H9 (cell line): Measurements from ENCODE around the gene FADS3. TPM values are rescaled to one million over a fixed set of nuclear protein-coding genes. Genes with fewer than 3 reads are reported as not detected.
A peak's percentile ranks its signal among the peaks of the same experiment; 100 is the strongest.

ENCODE experiments used
- DNase-seq: peaks from one replicate; pipeline ENCODE4 v3.0.0-alpha.2; 2017
- H2AFZ ChIP-seq: one replicate; pipeline ENCODE4 v1.6.1; 2013; ENCODE audit warnings: mild to moderate bottlenecking, low read length, control low read depth, moderate library complexity
- H2AK5ac ChIP-seq: 2 replicates; pipeline ENCODE4 v1.6.1; 2013; ENCODE audit warnings: low read length, control low read depth, mixed read lengths; ENCODE audit not compliant: insufficient read length
- H2BK120ac ChIP-seq: one replicate; pipeline ENCODE4 v1.6.1; 2013; ENCODE audit warnings: low read depth, mild to moderate bottlenecking, low read length, control low read depth, inconsistent platforms; ENCODE audit not compliant: poor library complexity, severe bottlenecking
- H2BK12ac ChIP-seq: 2 replicates; pipeline ENCODE4 v1.6.1; 2013; ENCODE audit warnings: low read length, control low read depth, mixed read lengths, low read depth; ENCODE audit not compliant: insufficient read length
- H2BK15ac ChIP-seq: 2 replicates; pipeline ENCODE4 v1.6.1; 2013; ENCODE audit warnings: low read depth, low read length, control low read depth
- H2BK20ac ChIP-seq: one replicate; pipeline ENCODE4 v1.6.1; 2013; ENCODE audit warnings: low read depth, mild to moderate bottlenecking, low read length, control low read depth, inconsistent platforms; ENCODE audit not compliant: poor library complexity, severe bottlenecking
- H2BK5ac ChIP-seq: 2 replicates; pipeline ENCODE4 v1.6.1; 2013; ENCODE audit warnings: low read length, control low read depth, mixed read lengths; ENCODE audit not compliant: insufficient read length
- H3K14ac ChIP-seq: 2 replicates; pipeline ENCODE4 v1.6.1; 2013; ENCODE audit warnings: low read length, control low read depth; ENCODE audit not compliant: insufficient read depth
- H3K18ac ChIP-seq: 2 replicates; pipeline ENCODE4 v1.6.1; 2013; ENCODE audit warnings: low read depth, mild to moderate bottlenecking, mixed read lengths, low read length, control low read depth; ENCODE audit not compliant: insufficient read length
- H3K23ac ChIP-seq: 2 replicates; pipeline ENCODE4 v1.6.1; 2013; ENCODE audit warnings: low read length, control low read depth, mixed read lengths, low read depth; ENCODE audit not compliant: insufficient read length
- H3K23me2 ChIP-seq: 2 replicates; pipeline ENCODE4 v1.6.1; 2013; ENCODE audit warnings: low read depth, mild to moderate bottlenecking, mixed read lengths, low read length, control low read depth; ENCODE audit not compliant: insufficient read length, poor library complexity, severe bottlenecking
- H3K27ac ChIP-seq: 2 replicates; pipeline ENCODE4 v1.5.1; 2013; ENCODE audit warnings: low read length, control low read depth, mixed read lengths, low read depth; ENCODE audit not compliant: insufficient read length
- H3K27me3 ChIP-seq: 2 replicates; pipeline ENCODE4 v1.6.1; 2013; ENCODE audit warnings: low read length, control low read depth, inconsistent platforms; ENCODE audit not compliant: insufficient read depth
- H3K4ac ChIP-seq: 2 replicates; pipeline ENCODE4 v1.6.1; 2013; ENCODE audit warnings: low read depth, mild to moderate bottlenecking, control low read depth, inconsistent platforms, low read length, moderate library complexity
- H3K4me1 ChIP-seq: 2 replicates; pipeline ENCODE4 v1.6.1; 2013; ENCODE audit warnings: low read length, control low read depth, inconsistent platforms; ENCODE audit not compliant: insufficient read depth
- H3K4me2 ChIP-seq: 2 replicates; pipeline ENCODE4 v1.6.1; 2013; ENCODE audit warnings: low read length, control low read depth, mixed read lengths; ENCODE audit not compliant: insufficient read length, insufficient read depth
- H3K56ac ChIP-seq: 2 replicates; pipeline ENCODE4 v1.6.1; 2013; ENCODE audit warnings: low read depth, mild to moderate bottlenecking, mixed read lengths, low read length, control low read depth; ENCODE audit not compliant: insufficient read length
- H3K79me1 ChIP-seq: 2 replicates; pipeline ENCODE4 v1.6.1; 2013; ENCODE audit warnings: low read depth, mild to moderate bottlenecking, moderate library complexity, low read length, control low read depth, inconsistent platforms; ENCODE audit not compliant: insufficient read depth, poor library complexity, severe bottlenecking
- H3K79me2 ChIP-seq: 2 replicates; pipeline ENCODE4 v1.6.1; 2013; ENCODE audit warnings: low read length, control low read depth, inconsistent platforms; ENCODE audit not compliant: insufficient read depth
- H3K9ac ChIP-seq: 2 replicates; pipeline ENCODE4 v1.6.1; 2013; ENCODE audit warnings: low read length, control low read depth, mixed read lengths; ENCODE audit not compliant: insufficient read length; ENCODE audit errors: extremely low read depth
- H3K9me3 ChIP-seq: one replicate; pipeline ENCODE4 v1.6.1; 2013; ENCODE audit warnings: low read depth, low read length, inconsistent platforms; ENCODE audit not compliant: control insufficient read depth
- H3T11ph ChIP-seq: one replicate; pipeline ENCODE4 v1.6.1; 2013; ENCODE audit warnings: mild to moderate bottlenecking, low read length, control low read depth, inconsistent platforms
- H4K20me1 ChIP-seq: one replicate; pipeline ENCODE4 v1.6.1; 2013; ENCODE audit not compliant: control insufficient read depth, insufficient read length, insufficient read depth
- H4K5ac ChIP-seq: 2 replicates; pipeline ENCODE4 v1.6.1; 2013; ENCODE audit warnings: low read depth, mild to moderate bottlenecking, mixed read lengths, low read length, control low read depth; ENCODE audit not compliant: insufficient read length
- H4K8ac ChIP-seq: replicated peaks from 2 replicates; pipeline ENCODE4 v1.6.1; 2013; ENCODE audit warnings: low read length, control low read depth, mixed read lengths, low read depth; ENCODE audit not compliant: insufficient read length
- H4K91ac ChIP-seq: 2 replicates; pipeline ENCODE4 v1.6.1; 2013; ENCODE audit warnings: low read depth, mild to moderate bottlenecking, moderate library complexity, mixed read lengths, low read length, control low read depth; ENCODE audit not compliant: insufficient read length
- H3K27ac Mint-ChIP-seq, 3 experiments: 2 replicates in 2 of 3; 3 replicates in 1 of 3; pipeline ENCODE4 v1.8.0; 2020 to 2021; ENCODE audit warnings: mixed read lengths in 3 of 3, mild to moderate bottlenecking in 1 of 3, moderate library complexity in 1 of 3
- H3K27me3 Mint-ChIP-seq: 2 replicates; pipeline ENCODE4 v1.8.0; 2021; ENCODE audit warnings: low read depth, mild to moderate bottlenecking, moderate library complexity, mixed read lengths
- H3K36me3 Mint-ChIP-seq, 3 experiments: 2 replicates in 2 of 3; 3 replicates in 1 of 3; pipeline ENCODE4 v1.8.0; 2020 to 2021; ENCODE audit warnings: low read depth in 3 of 3, mixed read lengths in 3 of 3; ENCODE audit not compliant: insufficient read depth in 1 of 3
- H3K4me1 Mint-ChIP-seq, 2 experiments: 2 replicates each; pipeline ENCODE4 v1.8.0; 2020; ENCODE audit warnings: mixed read lengths in 2 of 2
- H3K4me3 Mint-ChIP-seq, 2 experiments: 2 replicates in 1 of 2; 3 replicates in 1 of 2; pipeline ENCODE4 v1.8.0; 2020 to 2021; ENCODE audit warnings: mild to moderate bottlenecking in 2 of 2, mixed read lengths in 2 of 2, moderate library complexity in 1 of 2
- H3K9me3 Mint-ChIP-seq, 2 experiments: 2 replicates in 1 of 2; 3 replicates in 1 of 2; pipeline ENCODE4 v1.8.0; 2020; ENCODE audit warnings: mild to moderate bottlenecking in 2 of 2, mixed read lengths in 2 of 2, moderate library complexity in 1 of 2
- CTCF ChIP-seq: fragments of 200-600 bp; sonication (generic); conservative IDR thresholded peaks from 3 replicates; pipeline ENCODE4 v1.8.0; 2021; ENCODE audit warnings: antibody characterized with exemption, mild to moderate bottlenecking
- WGBS: extraction: QIAGEN DNeasy Blood & Tissue Kit; methylation state at CpG from one replicate; pipeline ENCODE4 v1.1.7; 2013; ENCODE audit warnings: missing lambda C conversion rate, low lambda C conversion rate, mixed read lengths; ENCODE audit not compliant: insufficient read length; ENCODE audit errors: extremely low coverage; 5-methylcytosine and 5-hydroxymethylcytosine counted together
- total RNA-seq: library from RNA; stranded (reverse); gene quantifications from 2 replicates; pipeline ENCODE4 v1.2.1, GENCODE V29; 2021

The FADS3 gene
- total RNA-seq, 1 experiment from 2014 or later = 34.9 TPM

GRCh38 chr11:61838921-61839320 is 52.4 kb downstream of the FADS3 start:
- H3K79me2 ChIP-seq = no peaks in the 10 kb centered on the region; the same call in 1 of the 2 replicates
- no peak overlapping the region for H4K8ac ChIP-seq
- TF ChIP-seq CTCF = no peak
- no peaks in the 10 kb centered on the region for H3K27me3 Mint-ChIP-seq
- no peak overlapping the region for H4K5ac ChIP-seq
- DNase-seq = no peak
- H2AFZ ChIP-seq = no peak overlapping the region
- H2BK20ac ChIP-seq = no peak overlapping the region
- no peak overlapping the region for H2BK12ac ChIP-seq
- H3K9me3 ChIP-seq = no peaks in the 10 kb centered on the region
- H4K20me1 ChIP-seq = peaks cover 3% of the 10 kb centered on the region
- no peak overlapping the region for H2BK5ac ChIP-seq
- WGBS = no CpG with 5 or more reads among the region's 10 CpGs
- peaks cover 3% of the 10 kb centered on the region; the same call in 1 of the 2 replicates for H3K4me1 ChIP-seq
- H3K56ac ChIP-seq = no peak overlapping the region
- H3K27ac Mint-ChIP-seq = peak overlapping the region; percentile 79 to 92 (median 91); a peak in 5 of 7 replicates
- no peak overlapping the region for H3K9ac ChIP-seq
- H3K23ac ChIP-seq = no peak overlapping the region
- no peak overlapping the region for H3K14ac ChIP-seq
- H2AK5ac ChIP-seq = no peak overlapping the region
- H3K79me1 ChIP-seq = peaks cover 2% of the 10 kb centered on the region
- H3K27ac ChIP-seq = no peak overlapping the region
- no peak overlapping the region for H4K91ac ChIP-seq
- H3K4me2 ChIP-seq = no peak overlapping the region
- peaks cover 54 to 79% (median 76%) of the 10 kb centered on the region in 3 experiments for H3K36me3 Mint-ChIP-seq
- no peak overlapping the region for H3K4ac ChIP-seq
- H2BK15ac ChIP-seq = no peak overlapping the region
- no peak overlapping the region for H3K18ac ChIP-seq
- H3K23me2 ChIP-seq = no peaks in the 10 kb centered on the region
- peaks cover 16 to 18% of the 10 kb centered on the region in 2 experiments for H3K4me1 Mint-ChIP-seq
- no peaks in the 10 kb centered on the region for H3K27me3 ChIP-seq
- H3T11ph ChIP-seq = no peak overlapping the region
- no peaks in the 10 kb centered on the region for H3K9me3 Mint-ChIP-seq
- no peak overlapping the region for H2BK120ac ChIP-seq
- H3K4me3 Mint-ChIP-seq = no peak overlapping the region
